ENCODE results near the gene ADCY5. TPM values are rescaled to one million over a fixed set of nuclear protein-coding genes. Genes with fewer than 3 reads are reported as not detected.

ADCY5 gene
- total RNA-seq, 1 donor from 2014 or later = 232 TPM

DNA sequence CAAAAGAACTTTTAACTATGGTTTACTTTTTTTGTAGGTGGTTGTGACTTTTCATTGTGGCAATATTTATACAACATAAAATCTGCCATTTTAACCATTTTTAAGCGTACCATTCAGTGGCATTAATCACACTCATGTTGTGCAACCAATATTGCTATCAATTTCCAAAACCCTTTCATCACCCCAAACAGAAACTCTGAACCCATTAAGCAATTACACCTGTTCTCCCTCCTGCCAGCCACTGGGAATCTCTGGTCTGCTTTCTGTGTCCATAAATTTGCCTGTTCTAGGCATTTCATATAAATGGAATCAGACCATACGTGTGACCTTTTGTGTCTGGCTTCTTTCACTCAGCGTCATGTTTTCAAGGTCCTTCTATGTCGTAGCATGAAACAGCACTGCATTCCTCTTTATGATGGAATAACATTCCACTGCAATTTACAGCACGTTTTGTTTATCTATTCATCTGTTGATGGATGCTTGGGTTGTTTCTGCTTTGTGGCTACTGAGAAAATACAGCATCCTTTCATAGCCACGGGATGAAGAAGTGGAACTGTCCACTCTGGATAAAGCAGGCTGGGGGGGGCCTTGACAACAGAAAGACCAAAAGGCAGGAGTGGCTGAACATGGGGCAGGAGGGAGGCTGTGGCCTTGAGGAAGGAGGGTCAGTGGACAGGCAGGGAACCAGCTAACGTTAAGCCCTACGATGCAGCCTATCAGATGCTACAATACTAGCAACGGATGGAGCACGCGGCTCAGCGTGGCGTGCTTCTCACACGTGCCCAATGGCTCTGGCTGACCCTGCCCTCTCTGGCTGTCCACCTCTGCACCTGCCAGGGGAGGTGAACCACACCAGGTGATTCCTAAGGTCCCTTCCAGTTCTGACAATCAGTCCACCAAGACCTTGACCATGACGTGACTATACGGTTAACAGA lies 136.3 kb downstream of the ADCY5 start:
- DNase-seq (ENCODE audit: missing footprints) (no peak), ATAC-seq (no peak)
- intact Hi-C loops (cut with DNase I) = no loop called here

DNA sequence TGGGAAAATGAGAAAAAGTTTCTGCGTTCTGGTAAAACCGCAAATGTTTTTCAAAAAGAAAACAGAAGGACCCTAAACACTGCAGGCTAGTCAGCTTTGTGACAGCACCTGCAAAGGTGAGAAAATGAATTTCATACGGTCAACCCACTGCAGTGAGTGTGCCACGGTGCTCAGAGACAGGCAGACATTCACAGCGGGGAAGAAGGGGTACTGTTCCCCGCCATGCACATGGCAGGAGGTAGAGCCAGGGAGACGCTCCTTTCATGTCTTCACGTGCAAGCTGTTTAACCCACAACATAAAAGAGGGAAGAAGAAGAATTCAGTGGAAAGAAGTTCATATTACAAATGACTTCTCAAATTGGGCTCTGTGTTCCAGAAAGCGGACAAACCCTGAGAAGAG lies 137.7 kb downstream of the ADCY5 start:
- DNase-seq (ENCODE audit: missing footprints) (no peak), ATAC-seq (no peak)
- intact Hi-C loops (cut with DNase I) = no loop called here

DNA sequence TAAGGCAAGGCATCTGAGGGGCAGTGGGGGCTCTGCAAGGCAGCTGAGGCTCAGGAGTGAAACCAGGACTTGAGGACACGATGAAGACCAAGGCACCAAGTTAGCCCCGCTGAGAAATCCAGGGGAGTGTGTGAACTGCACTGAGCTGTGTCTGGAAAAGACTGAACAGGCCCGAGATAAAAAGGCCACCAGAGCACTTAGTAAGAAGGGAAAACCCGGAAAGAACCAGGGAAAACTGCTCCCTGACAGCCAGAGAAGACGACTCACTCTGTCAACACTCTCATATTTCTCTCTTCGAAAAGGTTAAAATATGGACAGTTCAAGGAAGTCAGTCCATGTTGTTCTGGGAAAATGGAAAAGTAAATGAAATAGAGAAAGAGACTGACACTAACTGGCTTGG lies 138.1 kb downstream of the ADCY5 start:
- intact Hi-C loops (cut with DNase I) = no loop called here
- DNase-seq (ENCODE audit: missing footprints) (no peak), ATAC-seq (no peak)

DNA sequence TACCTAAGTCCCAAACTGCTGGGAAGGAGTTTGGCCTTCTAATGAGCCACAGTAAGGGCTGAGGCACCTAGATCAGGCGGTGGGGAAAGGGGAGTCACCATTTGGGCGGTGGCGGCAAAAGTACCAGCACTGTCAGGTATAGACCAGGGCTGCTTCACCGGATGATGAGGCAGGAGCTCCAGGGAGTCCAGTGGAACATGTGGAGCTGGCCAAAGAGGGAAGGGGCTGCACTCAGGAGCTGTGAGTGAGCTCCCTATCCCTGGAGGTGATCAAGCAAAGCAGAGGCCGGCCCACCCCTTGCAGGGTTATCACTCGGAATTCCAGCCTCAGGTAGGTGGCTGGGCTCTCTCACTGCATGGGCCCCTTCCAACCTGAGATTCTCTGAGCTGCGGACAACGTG lies 138.7 kb downstream of the ADCY5 start:
- peak; percentile 56 for DNase-seq (ENCODE audit: missing footprints)
- intact Hi-C loops (cut with DNase I) = no loop called here
- ATAC-seq = no peak

DNA sequence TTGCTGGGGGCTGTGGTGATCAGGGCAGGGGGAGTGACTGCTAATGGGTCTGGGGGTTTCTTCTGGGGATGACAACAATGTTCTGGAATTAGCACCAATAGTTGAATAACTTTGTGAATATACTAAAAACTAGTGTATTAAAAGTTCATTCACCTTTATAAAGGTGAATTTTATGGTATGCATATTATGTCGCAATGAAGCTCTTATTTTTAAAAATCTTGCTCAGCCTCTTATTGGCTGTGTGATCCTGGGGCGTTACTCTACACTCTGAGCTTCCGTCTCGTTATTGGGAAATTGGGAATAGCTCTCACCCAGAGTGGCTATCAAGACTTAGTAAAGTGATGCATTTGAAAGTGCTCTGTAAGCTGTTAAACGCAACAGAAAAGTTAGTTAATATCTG lies 141.8 kb downstream of the ADCY5 start:
- DNase-seq (ENCODE audit: missing footprints) = no peak
- ATAC-seq = no peak
- intact Hi-C loops (cut with DNase I) = no loop called here

DNA sequence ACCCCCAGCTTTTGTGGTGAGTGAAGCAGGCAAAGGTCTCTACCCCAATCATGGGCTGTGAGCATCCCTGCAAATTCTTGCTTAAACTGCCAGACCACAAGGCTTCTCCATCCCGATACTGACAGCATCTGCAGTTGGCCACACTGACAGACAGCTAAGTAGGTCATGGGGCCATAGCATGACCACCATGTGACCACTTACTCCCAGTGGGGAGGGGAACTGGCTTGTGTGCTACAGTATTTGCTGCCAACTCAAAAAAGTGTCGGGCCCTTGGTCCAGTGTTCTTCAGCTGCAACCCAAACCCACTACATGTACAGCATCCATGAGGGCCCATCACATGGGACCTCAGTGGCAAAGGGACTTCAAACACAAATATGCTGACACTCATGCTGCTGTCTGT lies 143.7 kb downstream of the ADCY5 start:
- ATAC-seq = no peak
- intact Hi-C loops (cut with DNase I) = no loop called here
- no peak for DNase-seq (ENCODE audit: missing footprints)

DNA sequence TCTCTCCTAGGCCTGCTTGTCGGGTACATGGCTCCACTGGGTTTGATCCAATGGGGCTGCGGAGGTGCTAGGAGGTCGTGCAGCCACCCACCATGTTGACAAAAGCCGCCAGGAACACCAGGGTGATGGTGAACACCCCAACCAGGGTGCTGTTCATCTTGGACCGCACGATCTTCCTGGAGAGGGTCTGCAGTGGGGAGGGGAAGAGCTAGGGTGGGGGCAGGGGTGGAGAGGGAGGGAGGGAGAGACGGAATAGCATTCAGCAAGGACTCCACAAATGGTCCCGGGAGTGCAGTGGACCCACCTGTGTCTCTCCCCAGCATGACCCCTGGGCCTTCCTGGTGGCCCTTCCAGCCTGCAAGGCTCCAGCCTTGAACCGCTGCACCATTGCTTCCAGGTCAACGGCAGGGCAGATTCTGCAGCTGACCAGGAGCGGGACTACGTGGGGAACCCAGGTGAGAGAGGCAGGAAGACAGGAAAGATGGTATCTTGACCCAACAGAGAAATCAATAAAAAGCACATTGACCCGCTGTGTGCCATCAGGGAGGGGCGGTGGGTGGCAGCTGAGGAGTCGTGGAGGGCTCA lies 144.8 kb downstream of the ADCY5 start:
- intact Hi-C loops (cut with DNase I) = no loop called here
- DNase-seq (ENCODE audit: missing footprints) (no peak), ATAC-seq (no peak)

DNA sequence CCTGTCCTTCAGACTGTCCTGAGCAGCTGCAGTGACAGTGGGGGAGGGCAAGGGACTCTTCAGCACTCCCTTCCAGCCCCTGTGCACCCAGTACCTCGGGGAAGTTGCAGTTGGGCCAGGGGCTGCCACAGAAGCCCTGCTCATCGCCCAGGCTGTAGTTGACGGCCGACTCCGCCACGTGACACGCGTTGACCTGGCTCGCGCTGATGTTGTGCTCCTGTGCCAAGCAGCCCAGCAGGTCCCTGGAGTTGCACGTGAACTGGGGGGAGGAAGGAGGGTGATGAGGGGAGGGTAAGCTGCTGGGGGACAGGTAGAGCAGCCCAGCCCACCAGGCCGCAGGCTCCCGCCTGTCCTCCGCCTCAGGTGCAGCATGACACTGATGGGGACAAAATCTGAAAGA lies 145.9 kb downstream of the ADCY5 start:
- ATAC-seq = no peak
- intact Hi-C loops (cut with DNase I) = no loop called here
- no peak for DNase-seq (ENCODE audit: missing footprints)

DNA sequence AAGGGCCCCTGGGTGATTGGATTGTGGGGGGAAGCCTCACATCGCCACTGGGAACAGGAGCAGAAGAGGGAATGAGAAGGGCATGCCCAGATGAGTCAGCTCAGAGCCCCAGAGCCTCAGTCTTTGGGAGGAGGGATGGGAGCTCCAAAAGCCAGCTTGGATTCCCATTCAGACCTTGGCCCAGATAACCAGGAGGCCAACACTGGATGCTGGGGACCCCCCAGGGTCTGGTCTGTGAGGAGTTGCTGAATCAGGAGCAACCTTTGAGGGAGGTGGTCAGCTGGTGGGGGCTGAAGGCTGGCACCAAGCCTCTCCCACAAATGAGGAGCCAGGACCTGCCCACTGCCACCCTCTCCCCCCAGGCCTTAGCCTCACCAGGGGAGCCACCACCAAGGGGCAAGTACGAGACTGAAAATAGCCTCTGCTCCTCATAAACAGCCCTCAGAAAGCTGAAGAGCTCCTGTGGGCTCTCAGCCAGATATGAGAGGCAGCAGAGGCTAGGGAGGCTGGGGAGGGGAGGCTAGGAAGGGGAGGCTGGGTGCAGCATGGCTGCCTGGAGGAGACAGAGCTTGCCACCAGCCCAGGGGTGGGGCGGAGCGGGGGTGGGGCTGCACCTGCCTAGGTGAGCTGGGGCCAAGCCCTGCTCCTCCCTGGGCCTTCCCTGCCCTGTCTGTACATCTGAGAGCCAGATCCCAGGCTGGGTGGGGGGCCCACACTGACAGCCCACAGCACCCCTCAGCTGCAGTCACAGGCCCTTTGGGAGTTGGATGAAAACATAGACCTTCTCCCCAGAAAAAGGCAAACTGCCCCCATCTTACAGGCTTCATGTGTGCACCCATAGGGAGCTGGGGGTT lies 147.3 kb downstream of the ADCY5 start:
- no peak for DNase-seq (ENCODE audit: missing footprints)
- ATAC-seq = no peak
- intact Hi-C loops (cut with DNase I) = no loop called here

DNA sequence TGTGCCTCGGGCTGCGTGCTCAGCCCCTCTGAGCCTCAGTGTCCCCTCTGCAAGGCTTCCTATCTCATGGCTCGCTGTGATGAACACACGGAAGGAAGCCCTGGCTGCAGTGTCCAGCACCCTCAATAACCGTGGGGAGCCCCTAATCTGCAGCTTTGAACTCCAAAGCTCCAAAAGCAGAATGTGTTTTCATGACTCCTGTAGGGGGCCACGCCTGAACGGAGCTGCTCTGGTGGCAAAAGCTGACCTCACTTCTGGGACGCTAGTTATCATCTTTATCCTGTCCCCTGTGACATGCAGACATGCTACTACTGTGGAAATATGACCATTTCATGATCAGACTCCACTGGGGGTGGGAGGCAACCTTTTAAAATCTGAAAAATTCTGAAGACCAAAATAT lies 148.3 kb downstream of the ADCY5 start:
- intact Hi-C loops (cut with DNase I) = no loop called here
- ATAC-seq = no peak
- no peak for DNase-seq (ENCODE audit: missing footprints)

DNA sequence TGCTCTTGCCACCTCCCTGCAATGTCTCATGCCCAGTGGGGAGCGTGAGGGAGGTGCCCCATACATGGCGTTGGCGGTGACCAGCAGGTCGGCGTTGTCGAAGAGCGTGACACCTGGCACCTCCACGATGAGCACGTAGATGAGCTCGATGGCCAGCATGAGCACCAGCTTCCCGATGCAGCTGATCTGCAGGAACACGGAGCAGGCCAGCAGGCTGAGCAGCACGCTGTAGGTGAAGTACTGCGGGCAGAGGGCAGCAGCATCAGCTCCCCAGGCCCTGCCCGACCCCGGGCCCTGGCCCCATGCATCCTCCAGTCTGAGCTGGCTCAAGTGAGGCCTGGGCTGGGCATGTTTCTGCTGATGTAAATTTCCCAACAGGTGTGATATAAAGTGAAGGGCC lies 148.8 kb downstream of the ADCY5 start:
- intact Hi-C loops (cut with DNase I) = no loop called here
- no peak for DNase-seq (ENCODE audit: missing footprints)
- no peak for ATAC-seq

DNA sequence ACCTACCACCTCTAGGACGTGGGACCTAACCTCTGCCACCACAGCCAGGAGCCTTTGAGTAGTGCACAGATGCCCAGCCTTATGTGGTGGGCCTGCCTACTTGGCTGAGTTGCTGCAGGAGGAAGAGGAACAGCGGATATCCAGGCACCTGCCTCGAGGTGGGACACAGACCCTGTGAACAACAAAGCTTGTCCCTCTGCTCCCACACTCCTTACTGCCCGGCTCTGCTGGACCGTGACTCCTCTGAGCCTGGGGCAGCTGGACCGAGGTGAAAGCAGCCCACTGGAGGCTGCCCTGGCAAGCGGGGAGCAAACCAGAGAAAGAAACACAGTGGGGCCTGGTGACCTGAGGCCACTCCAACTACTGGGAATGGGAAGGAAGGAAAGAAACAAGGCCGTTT lies 149.3 kb downstream of the ADCY5 start:
- ATAC-seq = no peak
- intact Hi-C loops (cut with DNase I) = no loop called here
- no peak for DNase-seq (ENCODE audit: missing footprints)

DNA sequence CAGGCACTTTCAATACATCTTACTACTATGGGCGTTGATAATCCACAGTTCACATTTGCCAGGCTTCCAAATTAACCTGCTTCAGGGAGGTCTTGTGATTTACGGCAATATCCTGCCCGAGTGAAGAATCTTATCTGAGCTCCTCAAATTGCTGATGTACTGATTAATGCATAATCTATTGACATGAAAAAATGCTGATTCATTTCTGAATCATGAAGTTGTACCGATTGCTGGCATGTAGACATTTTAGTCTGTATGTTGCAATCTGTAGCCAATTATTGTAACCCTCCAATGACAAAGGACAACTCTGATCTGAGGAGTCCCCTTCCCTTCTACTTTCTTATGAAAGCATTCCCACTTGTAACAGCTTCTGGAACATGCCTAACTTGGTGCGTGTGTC lies 150.0 kb downstream of the ADCY5 start:
- no peak for ATAC-seq
- no peak for DNase-seq (ENCODE audit: missing footprints)
- intact Hi-C loops (cut with DNase I) = no loop called here

DNA sequence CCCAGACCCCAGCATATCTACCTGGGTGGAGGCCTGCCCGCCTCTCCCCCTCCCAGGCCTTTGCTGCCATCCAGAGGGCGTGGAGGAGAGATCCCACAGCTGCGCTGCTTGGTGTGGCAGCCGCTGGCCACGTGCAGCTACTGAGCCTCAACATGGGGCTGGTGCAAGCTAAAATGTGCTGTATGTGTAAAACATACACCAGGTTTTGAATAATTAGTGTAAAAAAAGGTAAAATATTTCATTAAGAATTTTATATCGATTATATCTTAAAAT lies 151.3 kb downstream of the ADCY5 start:
- DNase-seq (ENCODE audit: missing footprints) (no peak), ATAC-seq (no peak)
- intact Hi-C loops (cut with DNase I) = no loop called here

DNA sequence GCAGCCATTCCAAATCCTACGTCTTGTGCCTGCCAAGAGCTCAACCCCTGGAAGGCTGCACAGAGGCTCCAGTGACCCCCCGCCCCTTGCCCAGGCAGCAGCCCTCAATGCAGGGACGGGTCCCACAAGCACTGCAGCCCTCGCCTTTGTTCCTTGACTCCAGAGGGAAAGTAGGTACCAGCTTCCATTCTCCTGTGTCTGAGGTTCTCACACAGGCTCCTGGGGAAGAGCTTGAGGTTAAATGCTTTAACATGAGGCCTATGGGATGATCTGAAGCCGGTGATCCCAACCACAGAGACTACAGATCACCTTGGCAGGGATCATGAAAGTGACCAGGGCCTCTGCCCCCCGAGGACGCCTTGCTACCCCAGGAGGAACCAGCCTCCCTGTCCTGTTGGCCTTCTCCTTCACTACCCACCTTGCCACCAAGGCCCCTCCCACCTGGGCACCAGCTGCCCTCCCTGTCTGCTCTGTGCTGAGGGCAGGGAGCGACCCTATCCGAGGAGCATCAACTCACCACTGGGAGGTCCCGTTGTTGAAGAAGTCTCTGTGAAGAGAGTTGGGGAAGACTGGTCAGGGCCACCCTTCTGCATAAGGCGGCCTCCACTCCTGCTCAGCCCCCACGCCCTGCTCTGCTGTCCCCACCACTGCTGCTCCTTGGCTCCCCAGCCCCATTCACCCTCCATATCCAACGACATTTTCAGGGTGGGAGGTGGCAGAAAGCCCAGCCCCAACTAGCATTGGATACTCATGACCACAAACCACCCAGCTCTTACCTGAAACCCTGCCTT lies 151.9 kb downstream of the ADCY5 start:
- intact Hi-C loops (cut with DNase I) = no loop called here
- ATAC-seq = no peak
- no peak for DNase-seq (ENCODE audit: missing footprints)

DNA sequence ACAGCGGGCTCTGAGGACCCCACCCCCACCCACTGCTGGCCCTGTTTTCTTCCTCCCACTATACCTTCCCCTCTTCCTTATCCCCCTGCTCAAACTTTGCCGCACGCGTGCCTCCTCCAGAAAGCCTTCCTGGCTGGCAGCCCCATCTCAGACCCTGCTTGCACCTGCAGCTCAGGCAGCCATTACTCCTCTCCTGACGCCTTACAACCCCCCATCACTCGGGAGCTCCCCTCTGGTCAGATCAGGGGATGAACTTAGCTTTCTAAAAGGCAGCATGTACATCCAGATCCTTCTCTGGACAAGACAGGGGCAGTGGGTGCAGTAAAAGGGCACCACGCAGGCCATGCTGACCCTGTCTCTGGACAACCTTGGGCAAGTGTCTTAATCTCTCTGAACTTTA lies 152.6 kb downstream of the ADCY5 start:
- intact Hi-C loops (cut with DNase I) = no loop called here
- ATAC-seq (no peak), DNase-seq (ENCODE audit: missing footprints) (no peak)

DNA sequence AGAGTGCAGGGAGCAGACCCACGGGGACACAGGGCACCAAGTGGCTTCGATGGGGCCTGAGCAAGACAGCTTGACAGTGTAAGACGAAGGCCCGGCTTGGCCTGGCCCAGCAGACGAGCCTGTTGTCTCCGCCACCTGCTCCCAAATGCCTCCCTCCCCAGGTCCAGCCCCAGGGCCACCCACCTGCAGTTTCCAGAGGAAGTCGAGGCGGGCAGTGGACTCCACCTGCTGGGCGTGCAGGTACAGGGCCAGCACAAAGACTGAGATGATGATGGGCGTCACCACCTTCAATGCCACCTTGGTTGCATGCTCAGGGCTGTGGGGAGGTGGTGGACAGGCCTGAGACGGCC lies 153.0 kb downstream of the ADCY5 start:
- ATAC-seq (no peak), DNase-seq (ENCODE audit: missing footprints) (no peak)
- intact Hi-C loops (cut with DNase I) = no loop called here

DNA sequence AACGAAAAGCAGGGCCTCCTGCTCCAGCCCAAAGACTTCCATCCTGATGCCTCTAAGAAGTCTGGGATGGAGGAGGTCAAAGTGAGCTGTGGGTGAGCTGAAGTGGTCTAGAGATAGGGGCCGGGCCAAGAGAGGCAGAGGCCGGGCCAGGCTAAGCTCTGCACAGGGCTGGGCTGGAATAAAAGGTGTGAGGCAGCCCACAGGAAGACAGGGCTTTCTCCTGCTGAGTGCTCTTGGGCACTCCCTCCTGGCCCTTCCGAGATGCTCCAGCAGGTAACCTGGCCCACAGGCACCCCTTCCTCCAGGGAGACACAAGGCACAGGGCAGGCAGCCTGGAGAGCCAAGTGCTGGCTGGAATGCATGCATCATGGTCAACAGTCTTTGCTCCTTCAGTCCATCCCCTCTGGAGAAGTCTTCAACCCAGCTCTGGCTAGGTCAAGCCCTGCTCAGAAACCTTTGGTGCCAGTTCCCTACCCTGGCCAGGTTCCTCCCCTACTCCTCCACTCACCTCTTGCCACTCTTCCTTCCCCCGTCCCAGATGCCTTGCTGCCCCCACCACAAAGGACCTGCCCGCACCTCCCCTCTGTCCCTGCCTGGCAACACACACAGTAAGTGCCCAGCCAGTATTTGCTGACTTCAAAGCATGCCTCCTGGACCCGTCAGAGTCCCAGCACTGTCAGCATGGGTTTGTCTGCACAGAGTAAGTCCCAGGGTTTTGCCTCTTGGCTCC lies 153.6 kb downstream of the ADCY5 start:
- no peak for DNase-seq (ENCODE audit: missing footprints)
- ATAC-seq = no peak
- intact Hi-C loops (cut with DNase I) = no loop called here
